ES-I3 (cell line): ENCODE measurements around the gene PCGF3.
"Not testable (repeated sequence)": the region's sequence is repeated elsewhere in the genome, so short reads cannot be mapped to it uniquely, and the experiment has no call there.

Source experiments
- H3K36me3 ChIP-seq: 2 replicates; pipeline ENCODE4 v1.6.1; 2013; ENCODE audit warnings: mild to moderate bottlenecking, low read length, control low read depth, moderate library complexity; ENCODE audit not compliant: insufficient read depth
- H3K4me1 ChIP-seq: 2 replicates; pipeline ENCODE4 v1.6.1; 2013; ENCODE audit warnings: mild to moderate bottlenecking, control low read depth, low read length; ENCODE audit not compliant: insufficient read depth
- H3K9ac ChIP-seq: 2 replicates; pipeline ENCODE4 v1.6.1; 2013; ENCODE audit warnings: low read depth, mild to moderate bottlenecking, low read length, moderate library complexity
- H3K9me3 ChIP-seq: 2 replicates; pipeline ENCODE4 v1.6.1; 2013; ENCODE audit warnings: mild to moderate bottlenecking, low read length, moderate library complexity; ENCODE audit not compliant: control insufficient read depth, insufficient read depth

Gene PCGF3

GRCh38 chr4:739569-739968 is 33.9 kb downstream of the PCGF3 start:
- Histone ChIP-seq H3K9me3 (no peaks in the 10 kb centered on the region), H3K36me3 (peaks cover 22% of the 10 kb centered on the region), H3K9ac (no peak overlapping the region), H3K4me1 (no peaks in the 10 kb centered on the region)

GRCh38 chr4:740011-740410 is 34.4 kb downstream of the PCGF3 start:
- Histone ChIP-seq H3K36me3 (peaks cover 17% of the 10 kb centered on the region), H3K4me1 (no peaks in the 10 kb centered on the region), H3K9me3 (no peaks in the 10 kb centered on the region), H3K9ac (no peak overlapping the region)

- Histone ChIP-seq H3K9ac (no peak overlapping the region), H3K36me3 (peaks cover 16% of the 10 kb centered on the region), H3K9me3 (no peaks in the 10 kb centered on the region), H3K4me1 (no peaks in the 10 kb centered on the region)
Observed at GRCh38 chr4:740656-741282, 35.1 kb downstream of the PCGF3 start.

GRCh38 chr4:742096-742741 is 36.6 kb downstream of the PCGF3 start:
- no peak overlapping the region for H3K9ac ChIP-seq
- no peaks in the 10 kb centered on the region for H3K4me1 ChIP-seq
- H3K36me3 ChIP-seq = peaks cover 16% of the 10 kb centered on the region
- H3K9me3 ChIP-seq = no peaks in the 10 kb centered on the region

- peaks cover 14% of the 10 kb centered on the region for H3K36me3 ChIP-seq
- no peak overlapping the region for H3K9ac ChIP-seq
- no peaks in the 10 kb centered on the region for H3K9me3 ChIP-seq
- no peaks in the 10 kb centered on the region for H3K4me1 ChIP-seq
Observed at GRCh38 chr4:742742-743311, 37.2 kb downstream of the PCGF3 start.

- Histone ChIP-seq H3K9ac (no peak overlapping the region), H3K9me3 (no peaks in the 10 kb centered on the region), H3K4me1 (no peaks in the 10 kb centered on the region), H3K36me3 (peaks cover 10% of the 10 kb centered on the region)
Observed at GRCh38 chr4:743463-744211, 38.0 kb downstream of the PCGF3 start.

GRCh38 chr4:744212-744841 is 38.7 kb downstream of the PCGF3 start:
- H3K36me3 ChIP-seq = peaks cover 7% of the 10 kb centered on the region
- H3K9ac ChIP-seq = no peak overlapping the region
- H3K9me3 ChIP-seq = no peaks in the 10 kb centered on the region
- H3K4me1 ChIP-seq = no peaks in the 10 kb centered on the region

GRCh38 chr4:747546-748170 is 42.0 kb downstream of the PCGF3 start:
- Histone ChIP-seq H3K9me3 (no peaks in the 10 kb centered on the region), H3K4me1 (no peaks in the 10 kb centered on the region), H3K9ac (no peak overlapping the region), H3K36me3 (peaks cover 2% of the 10 kb centered on the region; the same call in 1 of the 2 replicates)

GRCh38 chr4:748461-748860 is 42.8 kb downstream of the PCGF3 start:
- H3K4me1 ChIP-seq = no peaks in the 10 kb centered on the region
- peaks cover 2% of the 10 kb centered on the region; the same call in 1 of the 2 replicates for H3K36me3 ChIP-seq
- H3K9ac ChIP-seq = no peak overlapping the region
- H3K9me3 ChIP-seq = no peaks in the 10 kb centered on the region

- Histone ChIP-seq H3K36me3 (peaks cover 2% of the 10 kb centered on the region; the same call in 1 of the 2 replicates), H3K9me3 (no peaks in the 10 kb centered on the region), H3K4me1 (no peaks in the 10 kb centered on the region), H3K9ac (no peak overlapping the region)
Observed at GRCh38 chr4:749698-750666, 44.4 kb downstream of the PCGF3 start.

- H3K9ac ChIP-seq = no peak overlapping the region
Observed at GRCh38 chr4:751676-752075, 46.0 kb downstream of the PCGF3 start.

GRCh38 chr4:752196-752861 is 46.7 kb downstream of the PCGF3 start:
- no peak overlapping the region for H3K9ac ChIP-seq
- H3K9me3 ChIP-seq = no peaks in the 10 kb centered on the region
- H3K4me1 ChIP-seq = no peaks in the 10 kb centered on the region
- peaks cover 3% of the 10 kb centered on the region; the same call in 1 of the 2 replicates for H3K36me3 ChIP-seq

More at GRCh38 chr4:751676-752075, 46.0 kb downstream of the PCGF3 start:
- no peaks in the 10 kb centered on the region for H3K4me1 ChIP-seq
- peaks cover 2% of the 10 kb centered on the region; the same call in 1 of the 2 replicates for H3K36me3 ChIP-seq
- no peaks in the 10 kb centered on the region for H3K9me3 ChIP-seq

- not testable (repeated sequence) for H3K9me3 ChIP-seq, H3K36me3 ChIP-seq, H3K9ac ChIP-seq, H3K4me1 ChIP-seq
Observed at GRCh38 chr4:753186-753585, 47.6 kb downstream of the PCGF3 start.
